Measurements from ENCODE around the gene PBX3. TPM values are rescaled to one million over a fixed set of nuclear protein-coding genes. Genes with fewer than 3 reads are reported as not detected.

Gene PBX3
- total and polyA plus RNA-seq, 2 donors (not counting 1 experiment from before 2014, with no cell fraction given), result 15.5 to 39.0 TPM

- TF ChIP-seq CTCF (IDR thresholded peaks at IDR 0.05) (no peak), EZH2 (IDR thresholded peaks at IDR 0.05; ENCODE audit: borderline replicate concordance, insufficient read depth, low read depth, low read length, poor library complexity, severe bottlenecking) (no peak)
- 84% methylated on average over 9 of the region's 11 CpGs for WGBS (ENCODE audit: insufficient coverage)
- Histone ChIP-seq H3K79me2 (ENCODE audit: control insufficient read depth, insufficient read depth, low read length) (no peaks in the 10 kb centered on the region), H4K20me1 (ENCODE audit: control insufficient read depth, insufficient read depth, low read length, poor library complexity, severe bottlenecking) (no peaks in the 10 kb centered on the region), H3K27ac (ENCODE audit: low read length in 2 of 2) (no peak overlapping the region), H3K9ac (ENCODE audit: low read length) (no peak overlapping the region), H3K4me3 (ENCODE audit: control extremely low read depth in 1 of 5, extremely low read depth in 1 of 5, insufficient read depth in 1 of 5, low read depth in 2 of 5, low read length in 4 of 5) (no peak overlapping the region), H3K9me3 (ENCODE audit: control extremely low read depth in 1 of 3, control insufficient read depth in 2 of 3, insufficient read depth in 1 of 3, low read length in 2 of 3) (peaks cover 0 to 3% (median 0%) of the 10 kb centered on the region in 3 donors), H3K36me3 (replicated peaks in 1 of 2; ENCODE audit: control extremely low read depth in 1 of 2, control insufficient read depth in 1 of 2, extremely low read depth in 1 of 2, insufficient read depth in 2 of 2, low read length in 1 of 2) (no peaks in the 10 kb centered on the region), H3K27me3 (replicated peaks in 1 of 4; ENCODE audit: control extremely low read depth in 1 of 4, control insufficient read depth in 3 of 4, insufficient read depth in 4 of 4, low read length in 3 of 4) (no peaks in the 10 kb centered on the region), H2AFZ (ENCODE audit: insufficient read depth, low read depth, low read length, poor library complexity, severe bottlenecking) (no peak overlapping the region), H3K4me2 (replicated peaks; ENCODE audit: low read depth, low read length, poor library complexity, severe bottlenecking) (no peak overlapping the region), H3K4me1 (ENCODE audit: control insufficient read depth in 2 of 2, insufficient read depth in 2 of 2, low read length in 2 of 2) (no peaks in the 10 kb centered on the region)
- Mint-ChIP-seq H3K4me1 (no peaks in the 10 kb centered on the region), H3K27ac (no peak overlapping the region), H3K9me3 (ENCODE audit: insufficient read depth) (no peaks in the 10 kb centered on the region), H3K4me3 (no peak overlapping the region), H3K27me3 (peaks cover 3% of the 10 kb centered on the region)
- no peak for DNase-seq
- POLR2A ChIA-PET, result no interaction called here
- intact Hi-C loops (cut with micrococcal nuclease), result no loop called here
- no peak for ATAC-seq (ENCODE audit: low read depth)
- CTCF ChIA-PET, result no interaction called here
Measured at GRCh38 chr9:125991886-125992529, 244.8 kb downstream of the PBX3 start.

- H3K9me3 Mint-ChIP-seq (ENCODE audit: insufficient read depth), result no peaks in the 10 kb centered on the region
- 74% methylated on average over 8 of the region's 8 CpGs for WGBS (ENCODE audit: insufficient coverage)
- no peaks in the 10 kb centered on the region for H3K4me1 Mint-ChIP-seq
- H2AFZ ChIP-seq (ENCODE audit: insufficient read depth, low read depth, low read length, poor library complexity, severe bottlenecking), result no peak overlapping the region
- POLR2A ChIA-PET, result no interaction called here
- H3K36me3 ChIP-seq (replicated peaks in 1 of 2; ENCODE audit: control extremely low read depth in 1 of 2, control insufficient read depth in 1 of 2, extremely low read depth in 1 of 2, insufficient read depth in 2 of 2, low read length in 1 of 2), result no peaks in the 10 kb centered on the region
- no peak overlapping the region for H3K27ac ChIP-seq (ENCODE audit: low read length in 2 of 2)
- intact Hi-C loops (cut with micrococcal nuclease), result no loop called here
- no peak for ATAC-seq (ENCODE audit: low read depth)
- CTCF ChIA-PET, result no interaction called here
- no peaks in the 10 kb centered on the region for H3K27me3 ChIP-seq (replicated peaks in 1 of 4; ENCODE audit: control extremely low read depth in 1 of 4, control insufficient read depth in 3 of 4, insufficient read depth in 4 of 4, low read length in 3 of 4)
- H3K4me2 ChIP-seq (replicated peaks; ENCODE audit: low read depth, low read length, poor library complexity, severe bottlenecking), result no peak overlapping the region
- H3K4me3 ChIP-seq (ENCODE audit: control extremely low read depth in 1 of 5, extremely low read depth in 1 of 5, insufficient read depth in 1 of 5, low read depth in 2 of 5, low read length in 4 of 5), result no peak overlapping the region
- H3K9me3 ChIP-seq (ENCODE audit: control extremely low read depth in 1 of 3, control insufficient read depth in 2 of 3, insufficient read depth in 1 of 3, low read length in 2 of 3), result peaks cover 0 to 3% (median 0%) of the 10 kb centered on the region in 3 donors
- no peak for DNase-seq
- H3K27ac Mint-ChIP-seq, result no peak overlapping the region
- no peak overlapping the region for H3K4me3 Mint-ChIP-seq
- no peak for TF ChIP-seq CTCF (IDR thresholded peaks at IDR 0.05)
- TF ChIP-seq EZH2 (IDR thresholded peaks at IDR 0.05; ENCODE audit: borderline replicate concordance, insufficient read depth, low read depth, low read length, poor library complexity, severe bottlenecking), result no peak
- no peak overlapping the region for H3K9ac ChIP-seq (ENCODE audit: low read length)
- peaks cover 3% of the 10 kb centered on the region for H3K27me3 Mint-ChIP-seq
- H4K20me1 ChIP-seq (ENCODE audit: control insufficient read depth, insufficient read depth, low read length, poor library complexity, severe bottlenecking), result no peaks in the 10 kb centered on the region
- H3K4me1 ChIP-seq (ENCODE audit: control insufficient read depth in 2 of 2, insufficient read depth in 2 of 2, low read length in 2 of 2), result no peaks in the 10 kb centered on the region
- H3K79me2 ChIP-seq (ENCODE audit: control insufficient read depth, insufficient read depth, low read length), result no peaks in the 10 kb centered on the region
Measured at GRCh38 chr9:125992557-125992956, 245.4 kb downstream of the PBX3 start.

All from B cell (primary cell).